Cardiac muscle cell (in vitro differentiated cells and primary cell): ENCODE results near the gene PRKG1. TPM values are rescaled to one million over a fixed set of nuclear protein-coding genes. Genes with fewer than 3 reads are reported as not detected.

Experiments
- DNase-seq, 2 donors: peaks; one replicate each; pipeline versions ENCODE4 v3.0.0 to v3.0.0-alpha.2; 2010 to 2017; ENCODE audit warnings: low read depth in 1 of 2, low spot score in 1 of 2
- H3K27ac ChIP-seq: fragments of 200-600 bp; sonication (generic); 2 replicates; pipeline ENCODE4 v1.5.1; 2016
- H3K27me3 ChIP-seq: fragments of 200-600 bp; sonication (generic); 2 replicates; pipeline ENCODE4 v1.6.0; 2016; ENCODE audit warnings: control low read depth
- H3K36me3 ChIP-seq: fragments of 200-600 bp; sonication (generic); 2 replicates; pipeline ENCODE4 v1.5.1; 2016; ENCODE audit warnings: control low read depth
- H3K4me1 ChIP-seq: fragments of 200-600 bp; sonication (generic); 2 replicates; pipeline ENCODE4 v1.8.1; 2017; ENCODE audit warnings: low read depth, mild to moderate bottlenecking, mixed run types
- H3K4me3 ChIP-seq: fragments of 200-600 bp; sonication (generic); 2 replicates; pipeline ENCODE4 v1.5.1; 2016; ENCODE audit warnings: mild to moderate bottlenecking
- H3K9me3 ChIP-seq: fragments of 200-600 bp; sonication (generic); 2 replicates; pipeline ENCODE4 v1.5.1; 2017; ENCODE audit warnings: low read depth, mild to moderate bottlenecking, control low read depth
- polyA plus RNA-seq: library from polyadenylated mRNA; unstranded; fragments of >200 nt; fragmentation: Nextera tagmentation; extraction: Ambion mirVana; gene quantifications from 2 replicates; pipeline ENCODE4 v1.2.1, GENCODE V29; 2016
- total RNA-seq: library from RNA; depleted of rRNA; stranded (reverse); fragments of >200 nt; gene quantifications from 2 replicates; pipeline ENCODE4 v1.2.3, GENCODE V29; 2016
- TF ChIP-seq, protein P1 (sequence below): IDR thresholded peaks from 2 replicates; pipeline ENCODE4 v1.5.1; 2012; ENCODE audit warnings: low read depth, mild to moderate bottlenecking, low read length

The PRKG1 gene
- total and polyA plus RNA-seq, 2 experiments from 2014 or later = 2.9 to 13.3 TPM

DNA sequence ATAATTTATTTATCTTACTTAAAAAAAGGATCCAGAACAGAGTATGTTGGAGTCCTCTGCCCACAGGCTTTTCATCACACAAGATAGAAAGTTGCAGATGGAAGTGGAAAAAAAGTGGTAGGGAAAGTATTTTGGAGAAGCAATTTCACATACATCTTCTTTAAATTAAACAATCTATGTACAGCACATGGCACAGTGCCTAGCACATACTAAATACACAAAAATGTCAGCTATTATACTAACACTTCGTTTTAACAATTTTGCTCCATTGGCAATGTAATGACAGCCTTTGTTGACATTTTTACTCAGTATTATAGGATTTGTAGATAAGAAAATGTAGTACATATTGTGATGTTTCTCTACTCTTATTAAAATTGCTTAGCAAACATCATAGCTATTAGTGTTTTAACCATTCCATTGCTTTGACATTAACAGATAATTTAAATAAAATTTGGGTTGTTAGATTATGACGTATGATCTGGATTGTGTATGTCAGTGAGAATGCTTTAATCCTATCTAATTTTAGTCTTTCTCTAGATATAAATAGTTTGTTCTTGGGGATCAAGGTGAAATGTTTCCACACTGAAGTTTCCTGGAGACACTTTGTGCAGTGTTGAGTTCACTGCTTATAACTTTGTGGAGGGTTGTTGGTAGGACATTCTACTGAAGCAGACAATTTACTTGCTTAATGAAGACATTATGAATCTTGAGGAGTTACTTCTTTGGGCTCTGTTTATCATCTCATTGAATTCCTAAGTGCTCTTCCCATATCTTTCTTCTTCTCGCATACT lies 1037.0 kb downstream of the PRKG1 start:
- no peaks in the 10 kb centered on the region for H3K9me3 ChIP-seq
- no peak for DNase-seq
- no peaks in the 10 kb centered on the region for H3K27me3 ChIP-seq
- H3K27ac ChIP-seq = no peak overlapping the region
- no peak overlapping the region for H3K4me3 ChIP-seq
- no peaks in the 10 kb centered on the region for H3K36me3 ChIP-seq
- TF ChIP-seq, protein P1, sequence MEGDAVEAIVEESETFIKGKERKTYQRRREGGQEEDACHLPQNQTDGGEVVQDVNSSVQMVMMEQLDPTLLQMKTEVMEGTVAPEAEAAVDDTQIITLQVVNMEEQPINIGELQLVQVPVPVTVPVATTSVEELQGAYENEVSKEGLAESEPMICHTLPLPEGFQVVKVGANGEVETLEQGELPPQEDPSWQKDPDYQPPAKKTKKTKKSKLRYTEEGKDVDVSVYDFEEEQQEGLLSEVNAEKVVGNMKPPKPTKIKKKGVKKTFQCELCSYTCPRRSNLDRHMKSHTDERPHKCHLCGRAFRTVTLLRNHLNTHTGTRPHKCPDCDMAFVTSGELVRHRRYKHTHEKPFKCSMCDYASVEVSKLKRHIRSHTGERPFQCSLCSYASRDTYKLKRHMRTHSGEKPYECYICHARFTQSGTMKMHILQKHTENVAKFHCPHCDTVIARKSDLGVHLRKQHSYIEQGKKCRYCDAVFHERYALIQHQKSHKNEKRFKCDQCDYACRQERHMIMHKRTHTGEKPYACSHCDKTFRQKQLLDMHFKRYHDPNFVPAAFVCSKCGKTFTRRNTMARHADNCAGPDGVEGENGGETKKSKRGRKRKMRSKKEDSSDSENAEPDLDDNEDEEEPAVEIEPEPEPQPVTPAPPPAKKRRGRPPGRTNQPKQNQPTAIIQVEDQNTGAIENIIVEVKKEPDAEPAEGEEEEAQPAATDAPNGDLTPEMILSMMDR = no peak
- peaks cover 7% of the 10 kb centered on the region for H3K4me1 ChIP-seq

- H3K27ac ChIP-seq = no peak overlapping the region
- H3K9me3 ChIP-seq = no peaks in the 10 kb centered on the region
- peaks cover 3% of the 10 kb centered on the region for H3K4me1 ChIP-seq
- TF ChIP-seq, protein P1 = no peak
- H3K27me3 ChIP-seq = no peaks in the 10 kb centered on the region
- no peaks in the 10 kb centered on the region for H3K36me3 ChIP-seq
- no peak overlapping the region for H3K4me3 ChIP-seq
- no peak for DNase-seq
Observed at GRCh38 chr10:52115823-52116222, 1041.5 kb downstream of the PRKG1 start.

GRCh38 chr10:52119507-52119906 lies 1045.2 kb downstream of the PRKG1 start:
- no peaks in the 10 kb centered on the region for H3K27me3 ChIP-seq
- no peaks in the 10 kb centered on the region for H3K9me3 ChIP-seq
- H3K4me1 ChIP-seq = no peaks in the 10 kb centered on the region
- DNase-seq = no peak
- no peak overlapping the region for H3K4me3 ChIP-seq
- H3K36me3 ChIP-seq = no peaks in the 10 kb centered on the region
- no peak overlapping the region for H3K27ac ChIP-seq
- TF ChIP-seq, protein P1 = no peak

DNA sequence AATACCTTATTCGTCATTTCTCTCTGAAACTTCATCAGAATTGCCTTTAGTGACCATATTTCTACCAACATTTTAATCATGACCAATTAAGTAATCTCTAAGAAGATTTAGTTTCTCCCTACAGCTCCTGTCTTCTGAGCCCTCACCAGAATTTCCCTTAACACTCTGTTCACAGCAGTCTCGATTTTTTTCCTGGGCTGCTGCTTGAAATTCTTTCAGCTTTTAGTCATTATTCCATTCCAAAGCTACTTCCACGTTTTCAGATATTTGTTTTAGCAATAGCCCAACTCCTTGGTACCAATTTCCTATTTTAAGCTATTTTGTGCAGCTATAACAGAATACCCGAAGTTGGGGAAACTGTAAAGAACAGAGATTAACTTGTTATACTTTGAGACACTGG lies 1047.4 kb downstream of the PRKG1 start:
- TF ChIP-seq, protein P1 = no peak
- H3K27me3 ChIP-seq = no peaks in the 10 kb centered on the region
- no peak overlapping the region for H3K27ac ChIP-seq
- no peaks in the 10 kb centered on the region for H3K4me1 ChIP-seq
- no peaks in the 10 kb centered on the region for H3K9me3 ChIP-seq
- H3K4me3 ChIP-seq = no peak overlapping the region
- H3K36me3 ChIP-seq = no peaks in the 10 kb centered on the region
- no peak for DNase-seq

DNA sequence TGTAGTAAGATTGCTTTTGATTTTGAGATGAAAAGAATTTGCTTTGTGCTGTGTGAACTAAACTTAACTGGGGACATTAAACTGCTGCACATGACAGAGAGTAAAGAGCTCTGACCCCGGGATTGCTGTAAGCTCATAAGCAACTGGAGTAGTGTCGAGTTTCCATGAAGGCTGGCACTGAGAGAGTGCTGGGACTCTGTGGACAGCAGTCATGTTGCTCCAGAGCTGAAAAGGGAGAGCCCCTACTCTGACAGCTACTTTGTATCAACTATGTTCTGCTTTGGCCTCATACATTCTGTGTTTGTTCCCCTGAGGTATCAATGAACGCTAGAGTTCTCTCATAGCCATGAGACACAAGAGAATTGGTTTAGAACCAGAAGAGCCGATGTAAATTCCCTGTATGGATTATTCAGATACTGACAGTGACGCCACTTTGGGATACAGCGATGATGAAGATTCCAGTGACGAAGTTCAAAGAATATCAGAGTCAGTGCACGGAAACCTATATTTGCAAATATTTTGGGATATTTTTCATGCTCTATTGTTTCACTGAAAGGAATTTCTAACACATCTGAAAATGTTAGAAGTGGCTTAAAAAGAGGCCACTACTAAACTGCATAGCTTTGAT lies 1053.9 kb downstream of the PRKG1 start:
- TF ChIP-seq, protein P1 = no peak
- Histone ChIP-seq H3K36me3 (no peaks in the 10 kb centered on the region), H3K27me3 (no peaks in the 10 kb centered on the region), H3K27ac (peak overlapping the region; percentile 3), H3K9me3 (no peaks in the 10 kb centered on the region), H3K4me1 (peaks cover 6% of the 10 kb centered on the region), H3K4me3 (no peak overlapping the region)
- DNase-seq = peak in 1 of 2 donors; percentile 83
